GM23338 (cell line): ENCODE results near the gene CMC2. TPM values are rescaled to one million over a fixed set of nuclear protein-coding genes. Genes with fewer than 3 reads are reported as not detected.

Experiments used
- ATAC-seq: fragments of 200-7000 bp; cut with Tn5 transposase; 3 replicates; pipeline ENCODE4 v1.9.1; 2020
- DNase-seq: peaks from one replicate; pipeline ENCODE4 v3.0.0-alpha.2; 2015; ENCODE audit warnings: low spot score
- H2AFZ ChIP-seq: fragments of 200-600 bp; sonication (generic); 2 replicates; pipeline ENCODE4 v1.8.0; 2016; ENCODE audit warnings: antibody characterized with exemption, mild to moderate bottlenecking, moderate library complexity
- H3F3A ChIP-seq: fragments of 200-600 bp; sonication (generic); replicated peaks from 2 replicates; pipeline ENCODE4 v1.8.0; 2017; ENCODE audit warnings: antibody characterized with exemption, mixed run types, low read depth
- H3K27ac ChIP-seq: fragments of 200-600 bp; sonication (generic); 2 replicates; pipeline ENCODE4 v1.6.1; 2016; ENCODE audit warnings: low read depth
- H3K27me3 ChIP-seq: fragments of 200-600 bp; sonication (generic); 2 replicates; pipeline ENCODE4 v1.8.0; 2016; ENCODE audit warnings: mild to moderate bottlenecking, mixed run types, moderate library complexity; ENCODE audit not compliant: insufficient read depth
- H3K36me3 ChIP-seq: fragments of 200-600 bp; sonication (generic); 2 replicates; pipeline ENCODE4 v1.8.0; 2016; ENCODE audit warnings: mild to moderate bottlenecking; ENCODE audit not compliant: insufficient read depth
- H3K4me1 ChIP-seq: fragments of 200-600 bp; sonication (generic); 2 replicates; pipeline ENCODE4 v1.8.0; 2016; ENCODE audit warnings: mild to moderate bottlenecking, moderate library complexity; ENCODE audit not compliant: insufficient read depth
- H3K4me2 ChIP-seq: fragments of 200-600 bp; sonication (generic); 2 replicates; pipeline ENCODE4 v1.7.1; 2017; ENCODE audit warnings: mixed run types
- H3K4me3 ChIP-seq: fragments of 200-600 bp; sonication (generic); 2 replicates; pipeline ENCODE4 v1.6.1; 2016; ENCODE audit warnings: mixed run types
- H3K79me2 ChIP-seq: fragments of 200-600 bp; sonication (generic); replicated peaks from 2 replicates; pipeline ENCODE4 v1.8.0; 2017; ENCODE audit warnings: mild to moderate bottlenecking; ENCODE audit not compliant: insufficient read depth
- H3K9me2 ChIP-seq: fragments of 200-600 bp; sonication (generic); 2 replicates; pipeline ENCODE4 v1.8.0; 2017; ENCODE audit not compliant: insufficient read depth
- H4K20me1 ChIP-seq: fragments of 200-600 bp; sonication (generic); replicated peaks from 2 replicates; pipeline ENCODE4 v1.8.0; 2017; ENCODE audit warnings: mild to moderate bottlenecking; ENCODE audit not compliant: insufficient read depth
- H3K27ac Mint-ChIP-seq: 2 replicates; pipeline ENCODE4 v1.8.0; 2020; ENCODE audit warnings: inconsistent platforms, mild to moderate bottlenecking, moderate library complexity, mixed read lengths
- H3K27me3 Mint-ChIP-seq: 3 replicates; pipeline ENCODE4 v1.8.0; 2022; ENCODE audit warnings: low read depth, mild to moderate bottlenecking, moderate library complexity, mixed read lengths, inconsistent platforms; ENCODE audit not compliant: insufficient read depth, poor library complexity
- H3K36me3 Mint-ChIP-seq: 3 replicates; pipeline ENCODE4 v1.8.0; 2021; ENCODE audit warnings: low read depth, mild to moderate bottlenecking, inconsistent platforms, moderate library complexity, mixed read lengths
- H3K4me1 Mint-ChIP-seq: 3 replicates; pipeline ENCODE4 v1.8.0; 2020; ENCODE audit warnings: mild to moderate bottlenecking, inconsistent platforms, mixed read lengths
- H3K4me3 Mint-ChIP-seq: 3 replicates; pipeline ENCODE4 v1.8.0; 2021; ENCODE audit warnings: moderate library complexity, mild to moderate bottlenecking, inconsistent platforms, mixed read lengths
- H3K9me3 Mint-ChIP-seq: 3 replicates; pipeline ENCODE4 v1.8.0; 2020; ENCODE audit warnings: moderate library complexity, mild to moderate bottlenecking, inconsistent platforms, mixed read lengths
- CREB1 ChIP-seq: fragments of 250-450 bp; sonication (Bioruptor Pico); IDR thresholded peaks from 2 replicates; pipeline ENCODE4 v1.5.0; 2020; ENCODE audit warnings: low read depth, mild to moderate bottlenecking, moderate library complexity
- ETS1 ChIP-seq: IDR thresholded peaks from 2 replicates; pipeline ENCODE4 v1.6.1; 2016; ENCODE audit warnings: antibody characterized with exemption
- EZH2phosphoT487 ChIP-seq: fragments of 200-600 bp; sonication (generic); IDR thresholded peaks from one replicate; pipeline ENCODE4 v1.8.1; 2018; ENCODE audit warnings: antibody characterized with exemption; ENCODE audit not compliant: unreplicated experiment
- POLR2AphosphoS5 ChIP-seq: IDR thresholded peaks from 2 replicates; pipeline ENCODE4 v1.6.1; 2016; ENCODE audit warnings: antibody characterized with exemption, low read depth
- REST ChIP-seq: IDR thresholded peaks from one replicate; pipeline ENCODE4 v1.6.1; 2018; ENCODE audit warnings: antibody characterized with exemption; ENCODE audit not compliant: unreplicated experiment
- long read RNA-seq: library from polyadenylated mRNA; unstranded; transcript quantifications from one replicate; pipeline ENCODE4 v2.0.0, GENCODE V29; 2020; ENCODE audit not compliant: unreplicated experiment
- polyA plus RNA-seq: library from polyadenylated mRNA; unstranded; fragments of >200 nt; fragmentation: Nextera tagmentation; extraction: Ambion mirVana; gene quantifications from 2 replicates; pipeline ENCODE4 v1.2.1, GENCODE V29; 2016
- total RNA-seq: library from RNA; depleted of rRNA; stranded (reverse); fragments of >200 nt; shearing (Covaris generic); gene quantifications from 2 replicates; pipeline ENCODE4 v1.2.3, GENCODE V29; 2014; rRNA removed
- TF ChIP-seq, protein P1 (sequence below), 2 experiments: fragments of 200-600 bp in 1 of 2; sonication (generic) in 1 of 2; conservative IDR thresholded peaks; 2 replicates each; pipeline versions ENCODE4 v1.5.1 to v1.6.1; 2016 to 2017; ENCODE audit warnings: antibody characterized with exemption in 2 of 2, low read depth in 2 of 2, mild to moderate bottlenecking in 2 of 2, moderate library complexity in 1 of 2

Gene CMC2
- 35.7 and 63.3 TPM in 2 replicates for total RNA-seq
- polyA plus RNA-seq: 211 and 241 TPM in 2 replicates
- long read RNA-seq, full-length matches to known transcripts: 9 of 23 reads
- long read RNA-seq, partial matches to known transcripts: 0 of 23 reads
- long read RNA-seq, other reads (novel, unspliced or antisense): 14 of 23 reads

DNA sequence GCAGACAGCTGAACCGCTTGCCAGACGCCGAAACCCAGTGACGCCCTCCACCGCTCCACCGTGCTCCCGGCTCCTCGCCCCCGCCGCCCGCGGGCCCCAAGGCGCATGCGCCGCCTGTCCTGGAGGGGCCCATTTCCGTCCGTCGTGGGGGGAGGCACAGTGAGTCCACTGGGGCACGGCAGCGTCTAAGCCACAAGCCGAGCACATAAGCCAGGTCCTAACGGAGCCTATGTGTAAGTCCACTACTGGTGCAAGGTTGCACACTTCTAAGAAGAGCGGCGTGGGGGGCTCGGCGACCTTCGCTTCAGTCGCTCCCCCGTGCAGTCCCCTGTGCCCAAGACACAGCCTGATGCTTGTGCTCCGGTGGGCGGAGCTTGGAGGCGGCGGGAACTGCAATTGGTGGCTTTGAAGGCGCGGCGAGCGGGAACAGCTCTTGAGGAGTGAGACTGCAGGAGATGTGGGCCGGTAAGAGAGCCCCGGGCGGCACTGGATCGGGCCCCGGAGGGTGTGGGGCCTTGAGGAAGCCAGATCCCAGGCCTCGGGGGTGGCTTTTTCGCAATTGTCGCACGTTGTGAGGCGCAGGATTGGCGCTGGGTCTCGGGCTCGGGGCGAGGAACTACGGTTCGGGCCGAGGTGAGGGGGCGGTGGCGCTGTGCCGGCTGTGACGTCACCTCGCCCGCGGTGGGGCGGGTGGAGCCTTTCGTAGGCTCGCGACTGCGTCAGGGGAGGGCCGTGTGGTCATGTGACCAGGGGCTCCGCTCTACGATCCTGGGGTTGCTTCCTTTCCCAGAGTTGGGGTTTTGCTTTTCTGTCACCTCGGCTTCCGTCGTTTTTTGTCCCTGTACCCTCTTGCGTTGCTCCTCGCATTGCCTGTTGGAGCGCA is at the start of gene CMC2, which contains the start of gene CENPN:
Gene CMC2, minus strand, starts transcription at position 73 of the 883 bp plus-strand sequence. CDS start 9,491 bp downstream, outside the sequence.
Gene CENPN, plus strand, starts transcription at position 402 of the 883 bp plus-strand sequence. CDS start 4,726 bp downstream, outside the sequence.
- Histone ChIP-seq H3K36me3 (no peaks in the 10 kb centered on the region), H3K4me3 (peak within 1 kb of the TSS; percentile 91), H2AFZ (peak within 1 kb of the TSS; percentile 88), H3K4me1 (peaks cover 7% of the 10 kb centered on the region), H3K79me2 (peaks cover 84% of the 10 kb centered on the region), H4K20me1 (peaks cover 9% of the 10 kb centered on the region; the same call in 1 of the 2 replicates), H3K9me2 (no peaks in the 10 kb centered on the region), H3K27ac (peak within 1 kb of the TSS; percentile 99), H3K27me3 (no peaks in the 10 kb centered on the region), H3K4me2 (peak within 1 kb of the TSS; percentile 89), H3F3A (no peaks in the 10 kb centered on the region)
- DNase-seq (peak; percentile 98), ATAC-seq (peak; percentile 90)
- no peaks in the 10 kb centered on the region for H3K9me3 Mint-ChIP-seq
- TF ChIP-seq CREB1: peak; percentile 98
- TF ChIP-seq POLR2AphosphoS5: peak; percentile 77
- peak; percentile 8; the same call in 1 of the 2 replicates for TF ChIP-seq ETS1
- TF ChIP-seq, protein P1, sequence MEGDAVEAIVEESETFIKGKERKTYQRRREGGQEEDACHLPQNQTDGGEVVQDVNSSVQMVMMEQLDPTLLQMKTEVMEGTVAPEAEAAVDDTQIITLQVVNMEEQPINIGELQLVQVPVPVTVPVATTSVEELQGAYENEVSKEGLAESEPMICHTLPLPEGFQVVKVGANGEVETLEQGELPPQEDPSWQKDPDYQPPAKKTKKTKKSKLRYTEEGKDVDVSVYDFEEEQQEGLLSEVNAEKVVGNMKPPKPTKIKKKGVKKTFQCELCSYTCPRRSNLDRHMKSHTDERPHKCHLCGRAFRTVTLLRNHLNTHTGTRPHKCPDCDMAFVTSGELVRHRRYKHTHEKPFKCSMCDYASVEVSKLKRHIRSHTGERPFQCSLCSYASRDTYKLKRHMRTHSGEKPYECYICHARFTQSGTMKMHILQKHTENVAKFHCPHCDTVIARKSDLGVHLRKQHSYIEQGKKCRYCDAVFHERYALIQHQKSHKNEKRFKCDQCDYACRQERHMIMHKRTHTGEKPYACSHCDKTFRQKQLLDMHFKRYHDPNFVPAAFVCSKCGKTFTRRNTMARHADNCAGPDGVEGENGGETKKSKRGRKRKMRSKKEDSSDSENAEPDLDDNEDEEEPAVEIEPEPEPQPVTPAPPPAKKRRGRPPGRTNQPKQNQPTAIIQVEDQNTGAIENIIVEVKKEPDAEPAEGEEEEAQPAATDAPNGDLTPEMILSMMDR (conservative IDR thresholded peaks at IDR 0.05; ENCODE audit: low read depth in 2 of 2): no peak; a peak in 1 of 4 replicates
- H3K4me1 Mint-ChIP-seq: peaks cover 22% of the 10 kb centered on the region
- peak within 1 kb of the TSS; percentile 98 for H3K4me3 Mint-ChIP-seq
- peaks cover 14% of the 10 kb centered on the region for H3K36me3 Mint-ChIP-seq
- peak within 1 kb of the TSS; percentile 100 for H3K27ac Mint-ChIP-seq
- peaks cover 7% of the 10 kb centered on the region for H3K27me3 Mint-ChIP-seq

DNA sequence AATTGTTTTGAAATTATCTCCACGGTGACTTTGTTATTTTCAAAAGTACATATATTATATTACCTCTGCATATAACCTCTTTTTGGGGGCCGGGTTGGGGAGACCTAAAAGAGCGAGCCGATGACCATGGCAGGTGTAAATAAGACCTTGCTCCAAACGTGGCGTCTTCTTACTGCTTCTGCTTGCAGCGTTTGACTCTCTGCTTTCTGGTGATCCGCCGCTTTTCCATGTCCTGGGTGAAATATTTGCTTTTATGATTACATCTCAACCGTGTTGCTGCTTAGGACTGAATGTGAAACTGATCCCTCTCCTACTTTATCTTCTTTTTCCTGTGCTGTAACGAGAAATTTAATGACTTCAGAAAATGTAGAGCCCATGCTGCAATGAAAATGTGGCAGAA is 47.1 kb upstream of the CMC2 start:
- Histone ChIP-seq H4K20me1 (no peaks in the 10 kb centered on the region; the same call in 1 of the 2 replicates), H3K9me2 (no peaks in the 10 kb centered on the region), H3K36me3 (no peaks in the 10 kb centered on the region), H3K4me2 (no peak overlapping the region), H3K27me3 (no peaks in the 10 kb centered on the region), H3K4me1 (no peaks in the 10 kb centered on the region), H3K79me2 (no peaks in the 10 kb centered on the region), H3F3A (no peaks in the 10 kb centered on the region), H2AFZ (no peak overlapping the region), H3K4me3 (no peak overlapping the region), H3K27ac (no peak overlapping the region)
- Mint-ChIP-seq H3K27me3 (no peaks in the 10 kb centered on the region), H3K4me3 (no peak overlapping the region), H3K9me3 (peaks cover 18% of the 10 kb centered on the region), H3K27ac (no peak overlapping the region), H3K36me3 (peaks cover 7% of the 10 kb centered on the region; the same call in 2 of the 3 replicates), H3K4me1 (no peaks in the 10 kb centered on the region)
- TF ChIP-seq EZH2phosphoT487: no peak
- no peak for TF ChIP-seq ETS1
- TF ChIP-seq REST: no peak
- no peak for TF ChIP-seq POLR2AphosphoS5
- no peak for TF ChIP-seq CREB1
- ATAC-seq (no peak), DNase-seq (no peak)
